IMR-90 (cell line): ENCODE data around the gene C2orf68. TPM values are rescaled to one million over a fixed set of nuclear protein-coding genes. Genes with fewer than 3 reads are reported as not detected.

ENCODE experiments used
- ATAC-seq: fragments of 200-7000 bp; cut with Tn5 transposase; 2 replicates; pipeline ENCODE4 v1.9.1; 2020; ENCODE audit warnings: low read depth, mild to moderate bottlenecking, moderate library complexity
- BruUV-seq: library from RNA; stranded (reverse); fragments of 400-500 nt; replicated peaks from 2 replicates; lab custom pipeline; 2021; lab: Mats Ljungman, UMichigan
- CTCF ChIA-PET: fragments of 300-600 bp; formaldehyde crosslinking; extraction: SDS; loops from one replicate; lab custom pipeline; 2021; ENCODE audit warnings: antibody characterized with exemption; lab: Yijun Ruan, JAX
- POLR2A ChIA-PET: fragments of 300-600 bp; sonication (Branson Sonifier 250); formaldehyde crosslinking; loops from one replicate; lab custom pipeline; 2022; ENCODE audit warnings: antibody characterized with exemption; ENCODE audit not compliant: unreplicated experiment; lab: Charles Lee
- DNase-seq: peaks from one replicate; pipeline ENCODE4 v3.0.0; 2013
- H2AFZ ChIP-seq: replicated peaks from 2 replicates; pipeline ENCODE3; 2013; ENCODE audit warnings: low read length, mild to moderate bottlenecking; ENCODE audit not compliant: poor library complexity
- H2AK5ac ChIP-seq: 2 replicates; pipeline ENCODE4 v1.6.1; 2013; ENCODE audit warnings: low read depth, low read length, inconsistent platforms
- H2AK9ac ChIP-seq: replicated peaks from 2 replicates; pipeline ENCODE3; 2013; ENCODE audit warnings: mild to moderate bottlenecking, low read depth, low read length, moderate library complexity; ENCODE audit not compliant: poor library complexity
- H2BK120ac ChIP-seq: 2 replicates; pipeline ENCODE4 v1.6.1; 2013; ENCODE audit warnings: low read depth, low read length, inconsistent platforms
- H2BK15ac ChIP-seq: 3 replicates; pipeline ENCODE4 v1.6.1; 2013; ENCODE audit warnings: low read depth, low read length, inconsistent platforms
- H2BK20ac ChIP-seq: 2 replicates; pipeline ENCODE4 v1.6.1; 2013; ENCODE audit warnings: low read depth, mild to moderate bottlenecking, inconsistent platforms, low read length, moderate library complexity
- H2BK5ac ChIP-seq: 2 replicates; pipeline ENCODE4 v1.6.1; 2013; ENCODE audit warnings: mild to moderate bottlenecking, low read depth, low read length, inconsistent platforms; ENCODE audit not compliant: poor library complexity, severe bottlenecking
- H3K14ac ChIP-seq: replicated peaks from 2 replicates; pipeline ENCODE4 v1.6.1; 2013; ENCODE audit warnings: low read depth, low read length, inconsistent platforms
- H3K18ac ChIP-seq: 2 replicates; pipeline ENCODE4 v1.6.1; 2013; ENCODE audit warnings: low read depth, low read length, control low read depth
- H3K23ac ChIP-seq: 2 replicates; pipeline ENCODE4 v1.6.1; 2013; ENCODE audit warnings: low read depth, low read length, inconsistent platforms
- H3K27ac ChIP-seq: 2 replicates; pipeline ENCODE4 v1.5.1; 2013; ENCODE audit warnings: mild to moderate bottlenecking, control low read depth, low read length; ENCODE audit not compliant: insufficient read depth
- H3K27me3 ChIP-seq: 2 replicates; pipeline ENCODE4 v1.6.1; 2013; ENCODE audit warnings: low read length; ENCODE audit not compliant: control insufficient read depth, insufficient read depth
- H3K36me3 ChIP-seq: 2 replicates; pipeline ENCODE4 v1.6.1; 2013; ENCODE audit warnings: low read length, mixed read lengths; ENCODE audit not compliant: control insufficient read depth, insufficient read depth
- H3K4ac ChIP-seq: 2 replicates; pipeline ENCODE4 v1.6.1; 2013; ENCODE audit warnings: low read depth, low read length, inconsistent platforms
- H3K4me1 ChIP-seq: 2 replicates; pipeline ENCODE4 v1.6.1; 2013; ENCODE audit warnings: low read length, mixed read lengths; ENCODE audit not compliant: control insufficient read depth, insufficient read depth
- H3K4me2 ChIP-seq: 2 replicates; pipeline ENCODE4 v1.6.1; 2013; ENCODE audit warnings: low read depth, mild to moderate bottlenecking, control low read depth, low read length, moderate library complexity
- H3K4me3 ChIP-seq: 2 replicates; pipeline ENCODE4 v1.5.1; 2013; ENCODE audit warnings: low read depth, mild to moderate bottlenecking, control low read depth, low read length, moderate library complexity; ENCODE audit not compliant: insufficient read depth
- H3K56ac ChIP-seq: 2 replicates; pipeline ENCODE4 v1.6.1; 2013; ENCODE audit warnings: low read length, inconsistent platforms; ENCODE audit not compliant: insufficient read depth; ENCODE audit errors: extremely low read depth
- H3K79me1 ChIP-seq, 2 experiments: 2 replicates each; pipeline ENCODE4 v1.6.1; 2013; ENCODE audit warnings: low read length in 2 of 2, inconsistent platforms in 1 of 2, low read depth in 1 of 2
- H3K9ac ChIP-seq: 2 replicates; pipeline ENCODE4 v1.6.1; 2013; ENCODE audit warnings: low read depth, low read length, control low read depth
- H3K9me1 ChIP-seq: 2 replicates; pipeline ENCODE4 v1.6.1; 2013; ENCODE audit warnings: low read length, inconsistent platforms; ENCODE audit not compliant: insufficient read depth
- H3K9me3 ChIP-seq: 2 replicates; pipeline ENCODE4 v1.6.1; 2013; ENCODE audit warnings: low read length; ENCODE audit not compliant: control insufficient read depth, insufficient read depth
- H4K20me1 ChIP-seq: 2 replicates; pipeline ENCODE4 v1.6.1; 2013; ENCODE audit warnings: low read length, inconsistent platforms; ENCODE audit not compliant: insufficient read depth
- H4K5ac ChIP-seq: 2 replicates; pipeline ENCODE4 v1.6.1; 2013; ENCODE audit warnings: mild to moderate bottlenecking, low read depth, low read length, control low read depth
- H4K8ac ChIP-seq, 2 experiments: 2 replicates each; pipeline ENCODE4 v1.6.1; 2013; ENCODE audit warnings: low read depth in 2 of 2, low read length in 2 of 2, control low read depth in 1 of 2, inconsistent platforms in 1 of 2
- H4K91ac ChIP-seq: 2 replicates; pipeline ENCODE4 v1.6.1; 2013; ENCODE audit warnings: low read depth, low read length, inconsistent platforms; ENCODE audit not compliant: insufficient read depth
- CEBPB ChIP-seq: IDR thresholded peaks from 2 replicates; pipeline ENCODE4 v1.6.1; 2012; ENCODE audit warnings: low read depth, low read length, improper control_type of control experiment
- CHD1 ChIP-seq: IDR thresholded peaks from 2 replicates; pipeline ENCODE4 v1.6.1; 2012; ENCODE audit warnings: low read depth, low read length, improper control_type of control experiment
- CTCF ChIP-seq: conservative IDR thresholded peaks from 2 replicates; pipeline ENCODE4 v1.5.1; 2012; ENCODE audit warnings: mild to moderate bottlenecking, low read depth, low read length, improper control_type of control experiment
- ELK1 ChIP-seq: fragments of 150-350 bp; IDR thresholded peaks from 2 replicates; pipeline ENCODE4 v1.6.1; 2016; ENCODE audit warnings: low read depth, mild to moderate bottlenecking, low read length, moderate library complexity, borderline replicate concordance
- FOS ChIP-seq: fragments of 150-350 bp; IDR thresholded peaks from 2 replicates; pipeline ENCODE4 v1.6.1; 2016; ENCODE audit warnings: low read depth, low read length
- MAZ ChIP-seq: IDR thresholded peaks from 2 replicates; pipeline ENCODE4 v1.6.1; 2012; ENCODE audit warnings: low read depth, mild to moderate bottlenecking, low read length, improper control_type of control experiment, moderate library complexity, borderline replicate concordance
- MXI1 ChIP-seq: IDR thresholded peaks from 2 replicates; pipeline ENCODE4 v1.6.1; 2012; ENCODE audit warnings: low read depth, mild to moderate bottlenecking, low read length, moderate library complexity, borderline replicate concordance
- POLR2A ChIP-seq: IDR thresholded peaks from 2 replicates; pipeline ENCODE4 v1.6.1; 2012; ENCODE audit warnings: mild to moderate bottlenecking, low read depth, low read length
- RAD21 ChIP-seq: IDR thresholded peaks from 2 replicates; pipeline ENCODE4 v1.6.1; 2012; ENCODE audit warnings: low read length, improper control_type of control experiment
- RCOR1 ChIP-seq: IDR thresholded peaks from 2 replicates; pipeline ENCODE4 v1.6.1; 2012; ENCODE audit warnings: mild to moderate bottlenecking, low read length, improper control_type of control experiment; ENCODE audit not compliant: insufficient replicate concordance
- RFX5 ChIP-seq: IDR thresholded peaks from 2 replicates; pipeline ENCODE4 v1.8.0; 2012; ENCODE audit warnings: low read depth, mild to moderate bottlenecking, low read length, moderate library complexity
- SMC3 ChIP-seq: fragments of 150-350 bp; IDR thresholded peaks from 2 replicates; pipeline ENCODE4 v1.6.1; 2016; ENCODE audit warnings: low read depth, mild to moderate bottlenecking, antibody characterized with exemption, low read length, moderate library complexity
- USF2 ChIP-seq: fragments of 150-350 bp; IDR thresholded peaks from 2 replicates; pipeline ENCODE4 v1.6.1; 2017; ENCODE audit warnings: mild to moderate bottlenecking, antibody characterized with exemption, low read length, low read depth
- whole genome bisulfite sequencing, 2 experiments: methylation state at CpG; one replicate each; pipeline versions ENCODE4 v1.1.5 to v1.1.7; 2013; ENCODE audit warnings: missing lambda C conversion rate in 2 of 2; ENCODE audit not compliant: insufficient read length in 1 of 2; ENCODE audit errors: extremely low coverage in 2 of 2; 5-methylcytosine and 5-hydroxymethylcytosine counted together
- dilution Hi-C: fragments of 300-500 bp; cut with HindIII; formaldehyde crosslinking; loops from one replicate; pipeline ENCODE4 v1.14.3; 2018; ENCODE audit warnings: low sequenced_read_pairs; ENCODE audit not compliant: unreplicated experiment
- in situ Hi-C: fragments of 300-500 bp; cut with MboI; formaldehyde crosslinking; loops from 3 replicates; pipeline ENCODE4 v1.14.3; 2019; ENCODE audit warnings: low sequenced_read_pairs, inconsistent platforms, mixed read lengths
- intact Hi-C: fragments of 100-400 bp; cut with micrococcal nuclease; formaldehyde crosslinking; loops from 2 replicates; pipeline ENCODE4 v1.10.0; 2022
- polyA plus RNA-seq, 3 experiments: library from polyadenylated mRNA; depleted of rRNA; stranded (reverse); fragments of >200 nt; gene quantifications; 2 replicates each; pipeline ENCODE4 v1.2.3, GENCODE V29; 2012; ENCODE audit warnings: low replicate concordance in 1 of 3
- total RNA-seq: library from RNA; depleted of rRNA; stranded (reverse); fragments of >200 nt; gene quantifications from 2 replicates; pipeline ENCODE4 v1.2.3, GENCODE V29; 2012

Gene C2orf68
- total and polyA plus RNA-seq, 2 of the 4 experiments (the other 2 are of a cell fraction) = 6.8 to 10.1 TPM

GRCh38 chr2:85648619-85649018 lies 36.8 kb upstream of the C2orf68 start:
- Histone ChIP-seq H3K36me3 (peaks cover 48% of the 10 kb centered on the region), H4K8ac (peak overlapping the region; percentile 67 to 77), H3K4me2 (peak overlapping the region; percentile 27; the same call in 1 of the 2 replicates), H3K9me1 (peaks cover 18% of the 10 kb centered on the region), H3K18ac (peak overlapping the region; percentile 83), H2AK9ac (no peak overlapping the region), H3K79me1 (peaks cover 14 to 24% of the 10 kb centered on the region in 2 experiments), H3K9ac (peak overlapping the region; percentile 58), H4K91ac (peak overlapping the region; percentile 76), H3K56ac (peak overlapping the region; percentile 40), H4K5ac (peak overlapping the region; percentile 83), H3K4me3 (no peak overlapping the region), H2BK5ac (peak overlapping the region; percentile 96), H2BK20ac (peak overlapping the region; percentile 68; the same call in 1 of the 2 replicates), H3K9me3 (no peaks in the 10 kb centered on the region), H2BK15ac (peak overlapping the region; percentile 86; the same call in 2 of the 3 replicates), H3K4ac (peak overlapping the region; percentile 77), H3K4me1 (peaks cover 27% of the 10 kb centered on the region), H2AFZ (no peak overlapping the region), H2AK5ac (peak overlapping the region; percentile 38; the same call in 1 of the 2 replicates), H3K27ac (peak overlapping the region; percentile 99), H4K20me1 (peaks cover 14% of the 10 kb centered on the region), H2BK120ac (peak overlapping the region; percentile 84), H3K27me3 (no peaks in the 10 kb centered on the region), H3K14ac (peak overlapping the region; percentile 47), H3K23ac (peak overlapping the region; percentile 64; the same call in 1 of the 2 replicates)
- BruUV-seq = no TSS peak
- in situ Hi-C loops (loop anchor here (5.0 kb wide), 1 partner anchor 59 kb away; no protein-coding TSS in a partner anchor), intact Hi-C loops (loop anchor here (1.0 kb wide), 2 partner anchors 59 to 166 kb away; no protein-coding TSS in a partner anchor), dilution Hi-C loops (no loop called here)
- ChIA-PET CTCF (interaction anchor here (0.6 to 3.9 kb wide), 8 partner anchors 10 to 165 kb away, joined by 3 to 31 read pairs (median 4); partner anchors contain the start of gene C2orf68), POLR2A (no interaction called here)
- 50% methylated on average over 2 of the region's 2 CpGs; no CpG with 5 or more reads in 1 of the 2 experiments for WGBS, 2 experiments
- DNase-seq = peak; percentile 70
- peak; percentile 55 for ATAC-seq
- TF ChIP-seq MXI1 (no peak), RFX5 (no peak), POLR2A (no peak), MAZ (no peak), RCOR1 (no peak), FOS (no peak), RAD21 (peak; percentile 67), CTCF (peak; percentile 65), CHD1 (no peak), USF2 (no peak), SMC3 (peak; percentile 73), CEBPB (no peak), ELK1 (no peak)
